SK-N-MC (cell line): ENCODE results near the gene GAD2.

Experiments used
- DNase-seq: peaks from one replicate; pipeline ENCODE4 v3.0.0-alpha.2; 2011; ENCODE audit warnings: low read depth, low spot score
- H3K27ac ChIP-seq: fragments of 200-600 bp; sonication (generic); 2 replicates; pipeline ENCODE4 v1.5.1; 2016; ENCODE audit warnings: mixed run types
- H3K36me3 ChIP-seq: fragments of 200-600 bp; sonication (generic); 2 replicates; pipeline ENCODE4 v1.6.1; 2017; ENCODE audit warnings: antibody characterized with exemption, low read length, mixed read lengths; ENCODE audit not compliant: insufficient read depth
- H3K4me3 ChIP-seq: fragments of 200-600 bp; sonication (generic); 2 replicates; pipeline ENCODE4 v1.5.1; 2016
- H3K9ac ChIP-seq: fragments of 200-600 bp; sonication (generic); 2 replicates; pipeline ENCODE4 v1.8.0; 2017; ENCODE audit warnings: mixed run types, mixed read lengths; ENCODE audit not compliant: insufficient read length
- H3K9me3 ChIP-seq: fragments of 200-600 bp; sonication (generic); 2 replicates; pipeline ENCODE4 v1.6.1; 2017; ENCODE audit warnings: low read depth, mild to moderate bottlenecking, antibody characterized with exemption, low read length, moderate library complexity, mixed read lengths
- EZH2 ChIP-seq: fragments of 200-600 bp; sonication (generic); IDR thresholded peaks from one replicate; pipeline ENCODE4 v1.6.1; 2017; ENCODE audit warnings: antibody characterized with exemption
- FOXP2 ChIP-seq: optimal IDR thresholded peaks from 2 replicates; pipeline ENCODE3; 2011; ENCODE audit warnings: mild to moderate bottlenecking, moderate library complexity; ENCODE audit not compliant: insufficient read depth; ENCODE audit errors: extremely low read length, control extremely low read depth
- POLR2AphosphoS5 ChIP-seq: IDR thresholded peaks from 2 replicates; pipeline ENCODE4 v1.6.1; 2012; ENCODE audit warnings: mild to moderate bottlenecking, low read depth, low read length, borderline replicate concordance

The GAD2 gene

GRCh38 chr10:26215935-26216584 is 514 bp upstream of the GAD2 start:
- Histone ChIP-seq H3K4me3 (peak overlapping the region; percentile 65), H3K9me3 (no peaks in the 10 kb centered on the region), H3K36me3 (no peaks in the 10 kb centered on the region), H3K9ac (no peak overlapping the region), H3K27ac (no peak overlapping the region)
- TF ChIP-seq POLR2AphosphoS5 (no peak), FOXP2 (no peak), EZH2 (no peak)
- DNase-seq, result no peak

GRCh38 chr10:26217396-26218086 is 967 bp downstream of the GAD2 start:
- Histone ChIP-seq H3K27ac (no peak overlapping the region), H3K4me3 (peak overlapping the region; percentile 42), H3K36me3 (no peaks in the 10 kb centered on the region), H3K9me3 (no peaks in the 10 kb centered on the region), H3K9ac (no peak overlapping the region)
- no peak for DNase-seq
- TF ChIP-seq POLR2AphosphoS5 (no peak), EZH2 (peak; percentile 92), FOXP2 (no peak)

DNA sequence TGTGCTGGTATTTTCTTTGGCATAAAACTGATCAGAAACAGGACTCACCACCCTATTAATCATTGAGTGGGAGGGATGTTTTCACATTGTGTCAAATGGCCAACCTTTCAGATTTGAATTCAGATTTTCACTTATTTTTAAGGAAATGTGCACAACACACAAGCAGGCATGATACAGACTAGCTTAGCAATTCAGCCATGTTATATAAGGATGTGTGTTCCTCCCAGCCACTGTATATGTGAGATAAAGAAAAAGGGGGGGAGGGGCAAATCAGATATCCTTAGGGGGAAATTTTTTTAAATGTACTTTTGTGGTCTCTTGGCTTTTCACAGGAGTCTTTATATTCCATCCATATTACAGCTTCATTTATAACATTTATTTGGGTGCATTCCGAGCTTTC is 3.1 kb downstream of the GAD2 start:
- no peaks in the 10 kb centered on the region for H3K36me3 ChIP-seq
- H3K9ac ChIP-seq, result no peak overlapping the region
- TF ChIP-seq POLR2AphosphoS5 (no peak), FOXP2 (no peak), EZH2 (no peak)
- H3K4me3 ChIP-seq, result no peak overlapping the region
- no peak overlapping the region for H3K27ac ChIP-seq
- no peaks in the 10 kb centered on the region for H3K9me3 ChIP-seq
- no peak for DNase-seq

DNA sequence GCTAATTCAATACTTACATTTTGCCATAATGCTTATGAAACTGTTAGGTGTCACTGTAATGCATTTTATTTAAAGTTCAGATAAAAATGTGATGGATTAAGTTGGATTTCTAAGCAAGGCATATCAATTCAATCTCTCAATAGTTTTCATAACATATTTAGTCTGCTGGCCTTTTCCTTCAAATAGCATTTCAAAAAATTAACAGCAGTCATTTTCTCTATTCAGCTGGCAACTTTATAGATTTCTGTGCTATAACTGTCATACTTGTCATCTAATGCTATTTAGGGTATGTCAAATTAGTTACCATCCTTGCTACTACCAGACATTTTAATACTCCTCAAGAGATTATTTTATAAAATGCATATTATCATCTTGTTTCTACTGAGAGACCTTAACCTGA is 4.3 kb downstream of the GAD2 start:
- Histone ChIP-seq H3K9me3 (no peaks in the 10 kb centered on the region), H3K9ac (no peak overlapping the region), H3K4me3 (no peak overlapping the region), H3K36me3 (no peaks in the 10 kb centered on the region), H3K27ac (no peak overlapping the region)
- DNase-seq, result no peak
- no peak for TF ChIP-seq FOXP2
- TF ChIP-seq EZH2, result no peak
- no peak for TF ChIP-seq POLR2AphosphoS5

- no peak for DNase-seq
- no peaks in the 10 kb centered on the region for H3K36me3 ChIP-seq
- H3K9ac ChIP-seq, result no peak overlapping the region
- no peaks in the 10 kb centered on the region for H3K9me3 ChIP-seq
- H3K4me3 ChIP-seq, result no peak overlapping the region
- H3K27ac ChIP-seq, result no peak overlapping the region
- TF ChIP-seq EZH2 (no peak), POLR2AphosphoS5 (no peak), FOXP2 (no peak)
Observed at GRCh38 chr10:26221541-26221940, 5.0 kb downstream of the GAD2 start.

- no peak overlapping the region for H3K9ac ChIP-seq
- no peaks in the 10 kb centered on the region for H3K9me3 ChIP-seq
- DNase-seq, result no peak
- TF ChIP-seq FOXP2, result no peak
- no peak for TF ChIP-seq POLR2AphosphoS5
- no peak for TF ChIP-seq EZH2
- H3K36me3 ChIP-seq, result no peaks in the 10 kb centered on the region
- H3K27ac ChIP-seq, result no peak overlapping the region
- H3K4me3 ChIP-seq, result no peak overlapping the region
Observed at GRCh38 chr10:26222563-26222962, 6.0 kb downstream of the GAD2 start.

DNA sequence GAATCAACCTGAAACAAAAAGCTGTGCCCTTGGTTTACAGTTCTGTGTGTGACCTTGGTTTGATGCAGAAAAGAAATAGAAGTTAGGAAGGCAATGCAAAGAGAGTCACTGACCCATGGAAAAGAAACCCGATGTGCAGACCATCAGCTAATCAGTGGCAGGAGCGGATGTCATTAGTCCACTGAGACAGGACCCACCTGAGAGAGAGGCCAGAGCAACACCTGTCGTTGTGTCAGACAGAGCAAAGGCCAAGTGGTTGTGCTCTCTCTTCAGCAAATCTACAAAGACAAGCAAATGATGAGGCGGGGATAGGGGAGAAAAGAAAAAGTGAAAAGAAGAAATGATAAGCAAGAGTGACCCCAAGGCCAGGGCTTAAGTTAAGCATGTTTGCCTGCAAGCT is 8.7 kb downstream of the GAD2 start:
- no peak for DNase-seq
- Histone ChIP-seq H3K36me3 (no peaks in the 10 kb centered on the region), H3K4me3 (no peak overlapping the region), H3K9ac (no peak overlapping the region), H3K9me3 (no peaks in the 10 kb centered on the region), H3K27ac (no peak overlapping the region)
- no peak for TF ChIP-seq EZH2
- TF ChIP-seq POLR2AphosphoS5, result no peak
- no peak for TF ChIP-seq FOXP2

GRCh38 chr10:26227786-26228185 is 11.2 kb downstream of the GAD2 start:
- Histone ChIP-seq H3K36me3 (no peaks in the 10 kb centered on the region), H3K27ac (no peak overlapping the region), H3K9me3 (no peaks in the 10 kb centered on the region), H3K4me3 (no peak overlapping the region), H3K9ac (no peak overlapping the region)
- TF ChIP-seq EZH2, result no peak
- no peak for TF ChIP-seq FOXP2
- no peak for TF ChIP-seq POLR2AphosphoS5
- DNase-seq, result no peak
